Measurements from ENCODE around the gene CNDP2.
"Not testable (repeated sequence)": the region's sequence is repeated elsewhere in the genome, so short reads cannot be mapped to it uniquely, and the experiment has no call there.

Gene CNDP2

GRCh38 chr18:74539289-74539688, 43.1 kb downstream of the CNDP2 start:
- DNase-seq (ENCODE audit: low spot score) = no peak

- no peak for DNase-seq (ENCODE audit: low spot score)
Measured at GRCh38 chr18:74540652-74541421, 44.7 kb downstream of the CNDP2 start.

GRCh38 chr18:74541703-74542555, 45.8 kb downstream of the CNDP2 start:
- DNase-seq (ENCODE audit: low spot score) = no peak

- DNase-seq (ENCODE audit: low spot score) = no peak
Measured at GRCh38 chr18:74544898-74545297, 48.7 kb downstream of the CNDP2 start.

- DNase-seq (ENCODE audit: low spot score) = no peak
Measured at GRCh38 chr18:74546007-74546406, 49.8 kb downstream of the CNDP2 start.

GRCh38 chr18:74546751-74547530, 50.8 kb downstream of the CNDP2 start:
- DNase-seq (ENCODE audit: low spot score) = peak; percentile 70

- no peak for DNase-seq (ENCODE audit: low spot score)
Measured at GRCh38 chr18:74547860-74548259, 51.7 kb downstream of the CNDP2 start.

- no peak for DNase-seq (ENCODE audit: low spot score)
Measured at GRCh38 chr18:74549591-74550104, 53.5 kb downstream of the CNDP2 start.

- no peak for DNase-seq (ENCODE audit: low spot score)
Measured at GRCh38 chr18:74550886-74551285, 54.7 kb downstream of the CNDP2 start.

GRCh38 chr18:74551452-74551851, 55.3 kb downstream of the CNDP2 start:
- no peak for DNase-seq (ENCODE audit: low spot score)

- DNase-seq (ENCODE audit: low spot score) = peak; percentile 86
Measured at GRCh38 chr18:74551936-74552555, 55.9 kb downstream of the CNDP2 start.

- no peak for DNase-seq (ENCODE audit: low spot score)
Measured at GRCh38 chr18:74556126-74556525, 60.0 kb downstream of the CNDP2 start.

- no peak for DNase-seq (ENCODE audit: low spot score)
Measured at GRCh38 chr18:74558096-74558495, 61.9 kb downstream of the CNDP2 start.

GRCh38 chr18:74562131-74562730, 66.1 kb downstream of the CNDP2 start:
- DNase-seq (ENCODE audit: low spot score) = no peak

- no peak for DNase-seq (ENCODE audit: low spot score)
Measured at GRCh38 chr18:74562775-74563174, 66.6 kb downstream of the CNDP2 start.

- DNase-seq (ENCODE audit: low spot score) = no peak
Measured at GRCh38 chr18:74563999-74564398, 67.8 kb downstream of the CNDP2 start.

- DNase-seq (ENCODE audit: low spot score) = not testable (repeated sequence)
Measured at GRCh38 chr18:74565164-74565563, 69.0 kb downstream of the CNDP2 start.

GRCh38 chr18:74565993-74566392, 69.8 kb downstream of the CNDP2 start:
- DNase-seq (ENCODE audit: low spot score) = not testable (repeated sequence)

- DNase-seq (ENCODE audit: low spot score) = no peak
Measured at GRCh38 chr18:74567822-74568221, 71.7 kb downstream of the CNDP2 start.

GRCh38 chr18:74569401-74569800, 73.2 kb downstream of the CNDP2 start:
- no peak for DNase-seq (ENCODE audit: low spot score)

GRCh38 chr18:74570266-74570665, 74.1 kb downstream of the CNDP2 start:
- no peak for DNase-seq (ENCODE audit: low spot score)
